Hematopoietic multipotent progenitor cell treated with erythropoietin and hydrocortisone succinate and interleukin-3 and kit ligand, for 6 days (in vitro differentiated cells): ENCODE results near the gene MAPKAPK2.
"Not testable (repeated sequence)": the region's sequence is repeated elsewhere in the genome, so short reads cannot be mapped to it uniquely, and the experiment has no call there.

Experiments used
- DNase-seq: peaks from one replicate; pipeline ENCODE4 v3.0.0-alpha.2; 2015

Gene MAPKAPK2

GRCh38 chr1:206684478-206685333 lies at the start of gene MAPKAPK2:
TSS of gene MAPKAPK2 (plus strand) at chr1:206684905. CDS start at chr1:206685230, 325 bp downstream.
- peak; percentile 87 for DNase-seq

GRCh38 chr1:206635080-206635977 lies 49.4 kb upstream of the MAPKAPK2 start, which contains the start of gene DYRK3:
TSS of gene DYRK3 (plus strand) at chr1:206635536. CDS start at chr1:206635704, 168 bp downstream.
- peak; percentile 96 for DNase-seq

- peak; percentile 60 for DNase-seq
These were observed 48.7 kb upstream of the MAPKAPK2 start for GRCh38 chr1:206635978-206636345.

- DNase-seq, result no peak
These were observed 48.0 kb upstream of the MAPKAPK2 start for GRCh38 chr1:206636671-206637070.

GRCh38 chr1:206637605-206638004 lies 47.1 kb upstream of the MAPKAPK2 start:
- no peak for DNase-seq

GRCh38 chr1:206642074-206642473 lies 42.6 kb upstream of the MAPKAPK2 start:
- DNase-seq, result not testable (repeated sequence)

- no peak for DNase-seq
These were observed 41.5 kb upstream of the MAPKAPK2 start for GRCh38 chr1:206643118-206643698.

- DNase-seq, result no peak
These were observed 38.2 kb upstream of the MAPKAPK2 start for GRCh38 chr1:206646504-206646903.

- no peak for DNase-seq
These were observed 37.5 kb upstream of the MAPKAPK2 start for GRCh38 chr1:206647224-206647623.

- DNase-seq, result peak; percentile 64
These were observed 35.3 kb upstream of the MAPKAPK2 start for GRCh38 chr1:206649261-206649921.

GRCh38 chr1:206651014-206651413 lies 33.7 kb upstream of the MAPKAPK2 start:
- DNase-seq, result no peak

- peak; percentile 88 for DNase-seq
These were observed 32.5 kb upstream of the MAPKAPK2 start for GRCh38 chr1:206651958-206652890.

- DNase-seq, result no peak
These were observed 30.8 kb upstream of the MAPKAPK2 start for GRCh38 chr1:206653715-206654459.

- no peak for DNase-seq
These were observed 29.9 kb upstream of the MAPKAPK2 start for GRCh38 chr1:206654828-206655227.

GRCh38 chr1:206655471-206655882 lies 29.2 kb upstream of the MAPKAPK2 start:
- DNase-seq, result peak; percentile 22

GRCh38 chr1:206656936-206657335 lies 27.8 kb upstream of the MAPKAPK2 start:
- DNase-seq, result no peak

GRCh38 chr1:206657751-206658150 lies 27.0 kb upstream of the MAPKAPK2 start:
- no peak for DNase-seq

- DNase-seq, result peak; percentile 75
These were observed 26.3 kb upstream of the MAPKAPK2 start for GRCh38 chr1:206658264-206658980.

- peak; percentile 34 for DNase-seq
These were observed 25.8 kb upstream of the MAPKAPK2 start for GRCh38 chr1:206658981-206659273.

GRCh38 chr1:206660136-206660535 lies 24.6 kb upstream of the MAPKAPK2 start:
- peak; percentile 13 for DNase-seq
